Activated CD4-positive, alpha-beta T cell treated with anti-CD3 and anti-CD28 coated beads, Interleukin-2, amount 10 ng/mL, durations not matched to agents 24 days and 14 days (primary cell): ENCODE data around the gene CDK4. TPM values are rescaled to one million over a fixed set of nuclear protein-coding genes. Genes with fewer than 3 reads are reported as not detected.

ENCODE experiments used
- DNase-seq: peaks from one replicate; pipeline ENCODE4 v3.0.0; 2022
- H3K27ac Mint-ChIP-seq: one replicate; pipeline ENCODE4 v1.8.0; 2022; ENCODE audit warnings: mild to moderate bottlenecking, mixed read lengths
- H3K27me3 Mint-ChIP-seq: one replicate; pipeline ENCODE4 v1.8.0; 2022; ENCODE audit warnings: mixed read lengths
- H3K36me3 Mint-ChIP-seq: one replicate; pipeline ENCODE4 v1.8.0; 2022; ENCODE audit warnings: low read depth, mild to moderate bottlenecking, mixed read lengths
- H3K4me1 Mint-ChIP-seq: one replicate; pipeline ENCODE4 v1.8.0; 2021; ENCODE audit warnings: mixed read lengths
- H3K4me3 Mint-ChIP-seq: one replicate; pipeline ENCODE4 v1.8.0; 2022; ENCODE audit warnings: mild to moderate bottlenecking, moderate library complexity, mixed read lengths
- H3K9me3 Mint-ChIP-seq: one replicate; pipeline ENCODE4 v1.8.0; 2021; ENCODE audit warnings: mixed read lengths
- intact Hi-C: fragments of 100-400 bp; cut with micrococcal nuclease; formaldehyde crosslinking; loops from one replicate; pipeline ENCODE4 v1.15.1; 2023
- total RNA-seq: library from RNA; stranded (reverse); gene quantifications from 2 replicates; pipeline ENCODE4 v1.2.3, GENCODE V29; 2022

Gene CDK4
- total RNA-seq, 1 donor from 2014 or later = 248 TPM

- H3K4me3 Mint-ChIP-seq = no peak overlapping the region
- intact Hi-C loops = loop anchor here (5.0 to 10.0 kb wide), 4 partner anchors 85 to 1933 kb away; partner anchors contain the start of genes DNAJC14 and ESYT1
- peaks cover 32% of the 10 kb centered on the region for H3K36me3 Mint-ChIP-seq
These were observed 5.7 kb upstream of the CDK4 start for GRCh38 chr12:57757771-57758170.

DNA sequence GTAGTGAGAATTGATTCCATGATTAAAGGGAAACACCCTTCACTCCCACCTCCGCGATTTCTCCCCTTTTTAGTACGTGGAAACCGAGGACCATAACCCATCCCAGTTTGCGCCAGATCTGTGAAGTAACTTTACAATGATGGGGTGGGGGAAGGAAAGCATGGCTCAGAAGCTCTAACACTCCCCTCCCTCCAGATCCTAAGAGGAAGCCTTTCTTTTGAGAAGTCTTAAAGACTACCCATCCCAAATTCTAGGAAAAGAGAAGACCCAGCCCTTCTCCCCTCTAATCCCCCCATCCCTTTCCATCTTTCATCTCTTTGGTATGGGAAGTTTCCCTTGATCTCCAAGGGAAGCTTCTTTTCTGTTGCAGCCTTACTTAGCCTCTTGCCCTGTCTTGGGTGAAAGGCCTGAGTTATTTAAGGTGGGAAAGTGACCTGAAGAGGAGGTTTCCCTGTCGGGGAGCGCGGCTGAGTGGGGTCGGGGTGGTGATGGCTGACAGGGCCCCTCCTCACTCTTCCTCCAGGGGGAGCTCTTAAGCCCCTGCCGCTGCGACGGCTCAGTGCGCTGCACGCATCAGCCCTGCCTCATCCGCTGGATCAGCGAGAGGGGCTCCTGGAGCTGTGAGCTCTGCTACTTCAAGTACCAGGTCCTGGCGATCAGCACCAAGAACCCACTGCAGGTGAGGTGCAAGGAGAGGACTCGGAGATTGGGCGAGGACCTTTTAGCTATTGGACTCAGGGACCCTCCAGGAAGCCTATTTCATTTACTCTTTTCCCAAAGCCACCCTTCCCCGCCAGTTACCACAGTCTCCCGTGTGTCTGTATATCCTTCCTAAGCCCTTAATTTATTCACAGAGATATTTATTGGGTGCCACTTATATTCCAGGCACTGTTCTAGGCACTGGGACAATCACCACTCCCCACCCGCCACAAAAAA, 4.6 kb upstream of the CDK4 start:
- H3K4me1 Mint-ChIP-seq = peaks cover 46% of the 10 kb centered on the region

More at GRCh38 chr12:57757771-57758170, 5.7 kb upstream of the CDK4 start:
- DNase-seq = no peak
- H3K4me1 Mint-ChIP-seq = peaks cover 38% of the 10 kb centered on the region
- no peaks in the 10 kb centered on the region for H3K27me3 Mint-ChIP-seq
- no peak overlapping the region for H3K27ac Mint-ChIP-seq
- H3K9me3 Mint-ChIP-seq = no peaks in the 10 kb centered on the region

DNA sequence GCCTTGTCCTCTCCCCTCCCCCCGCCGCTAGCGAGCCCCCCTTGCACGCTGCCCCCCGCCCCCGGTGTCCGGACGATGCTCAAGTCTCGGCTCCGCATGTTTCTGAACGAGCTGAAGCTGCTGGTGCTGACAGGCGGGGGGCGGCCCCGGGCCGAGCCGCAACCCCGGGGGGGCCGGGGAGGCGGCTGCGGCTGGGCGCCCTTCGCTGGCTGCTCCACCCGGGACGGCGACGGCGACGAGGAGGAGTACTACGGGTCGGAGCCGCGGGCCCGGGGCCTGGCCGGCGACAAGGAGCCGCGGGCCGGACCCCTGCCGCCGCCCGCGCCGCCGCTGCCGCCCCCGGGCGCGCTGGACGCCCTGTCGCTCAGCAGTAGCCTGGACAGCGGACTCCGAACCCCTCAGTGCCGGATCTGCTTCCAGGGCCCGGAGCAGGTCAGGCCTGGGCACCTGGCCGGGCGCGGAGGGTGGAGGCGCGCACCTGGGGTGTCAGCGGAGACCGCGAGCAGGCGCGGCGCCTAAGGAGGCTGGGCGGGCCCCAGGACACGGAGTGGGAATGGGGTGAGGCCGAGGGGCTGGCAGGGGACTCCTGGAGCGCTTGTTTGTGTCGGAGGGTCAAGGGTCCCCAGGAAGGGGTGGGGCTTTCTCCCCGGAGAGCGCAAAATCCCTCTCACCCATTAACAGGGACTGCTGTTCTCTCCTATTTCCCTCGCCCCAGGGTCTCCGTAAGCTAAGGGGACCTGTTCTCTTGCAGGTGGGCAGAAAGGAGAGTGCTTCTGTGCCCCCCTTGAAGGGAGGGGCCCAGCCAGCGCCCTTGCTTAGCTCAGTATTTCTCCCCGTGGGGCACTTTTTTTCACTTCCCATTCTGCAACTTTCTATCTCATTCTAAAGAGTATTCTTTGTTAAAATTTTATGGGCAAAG, 3.6 kb upstream of the CDK4 start:
- Mint-ChIP-seq H3K36me3 (peaks cover 36% of the 10 kb centered on the region), H3K27ac (peak overlapping the region; percentile 72), H3K27me3 (no peaks in the 10 kb centered on the region), H3K4me3 (peak overlapping the region; percentile 89), H3K4me1 (peaks cover 52% of the 10 kb centered on the region), H3K9me3 (no peaks in the 10 kb centered on the region)
- intact Hi-C loops = loop anchor here (1.0 to 10.0 kb wide), 5 partner anchors 10 to 1931 kb away; partner anchors contain the start of genes DNAJC14 and ESYT1
- DNase-seq = peak; percentile 79

More for the DNA sequence above, 4.6 kb upstream of the CDK4 start:
- intact Hi-C loops = loop anchor here (1.0 to 10.0 kb wide), 5 partner anchors 9 to 1932 kb away; partner anchors contain the start of genes DNAJC14 and ESYT1
- peak overlapping the region; percentile 72 for H3K27ac Mint-ChIP-seq
- H3K27me3 Mint-ChIP-seq = no peaks in the 10 kb centered on the region
- peak; percentile 92 for DNase-seq
- peak overlapping the region; percentile 89 for H3K4me3 Mint-ChIP-seq
- H3K9me3 Mint-ChIP-seq = no peaks in the 10 kb centered on the region
- H3K36me3 Mint-ChIP-seq = peaks cover 32% of the 10 kb centered on the region

DNA sequence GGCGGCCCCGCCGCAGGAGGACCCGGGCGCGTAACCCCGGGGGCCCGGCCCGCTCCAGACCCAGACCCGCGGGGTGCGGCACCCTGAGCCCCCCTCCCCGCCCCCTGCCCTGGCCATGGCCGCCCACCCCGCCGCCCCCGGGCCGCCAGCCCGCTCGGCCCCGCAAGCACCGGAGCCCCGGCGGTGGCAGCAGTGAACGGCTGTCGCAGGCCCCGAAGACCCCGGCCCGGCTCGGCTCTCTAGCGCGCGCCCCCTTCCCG, 3.0 kb upstream of the CDK4 start:
- no peak overlapping the region for H3K4me3 Mint-ChIP-seq

DNA sequence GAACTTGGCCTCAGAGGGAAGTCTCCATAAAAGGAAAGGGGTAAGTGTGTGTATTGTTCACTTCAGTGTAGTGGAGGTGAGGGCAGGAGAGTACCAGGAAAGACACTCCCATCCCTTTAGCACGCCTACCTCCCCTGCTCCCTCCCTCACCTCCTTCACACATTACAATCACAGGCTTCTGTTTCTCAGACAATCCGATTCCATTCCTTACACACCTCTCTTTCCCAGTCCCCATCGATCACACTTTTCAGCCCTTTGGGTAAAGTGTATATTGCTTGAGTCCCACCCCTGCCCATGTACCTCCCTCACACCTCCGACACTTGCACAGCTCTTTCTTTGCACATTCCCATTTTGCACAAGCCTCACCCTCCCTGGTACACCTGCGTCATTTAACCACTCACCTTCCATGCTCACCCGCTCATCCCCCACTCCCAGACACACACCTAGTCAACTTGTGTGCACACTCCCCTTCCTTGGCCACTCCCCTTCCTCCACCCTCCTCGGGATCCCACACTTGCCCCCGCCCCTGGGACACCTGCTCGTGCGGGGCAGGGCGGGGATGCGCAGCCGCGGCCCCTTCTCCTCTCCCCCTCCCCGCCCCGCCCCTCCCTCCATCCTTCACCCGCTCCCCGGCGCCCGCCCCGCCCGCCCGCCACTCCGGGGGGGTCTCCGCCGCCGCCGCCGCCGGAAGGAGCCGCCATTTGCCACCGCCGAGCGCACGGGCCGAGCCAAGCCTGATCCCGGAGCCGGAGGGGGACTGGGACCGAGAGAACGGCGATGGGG, 2.5 kb upstream of the CDK4 start, which contains the start of gene MARCHF9:
MARCHF9 (plus strand) TSS at position 693 of the 783 bp plus-strand sequence. CDS start 426 bp downstream, outside the sequence.
- H3K4me1 Mint-ChIP-seq = peaks cover 56% of the 10 kb centered on the region
- H3K36me3 Mint-ChIP-seq = peaks cover 39% of the 10 kb centered on the region
- no peaks in the 10 kb centered on the region for H3K27me3 Mint-ChIP-seq
- H3K4me3 Mint-ChIP-seq = peak within 1 kb of the TSS; percentile 89
- peak within 1 kb of the TSS; percentile 79 for H3K27ac Mint-ChIP-seq
- DNase-seq = peak; percentile 96
- H3K9me3 Mint-ChIP-seq = no peaks in the 10 kb centered on the region
- intact Hi-C loops = loop anchor here (5.0 to 10.0 kb wide), 4 partner anchors 88 to 1930 kb away; partner anchors contain the start of genes DNAJC14 and ESYT1

More for the DNA sequence above, 3.0 kb upstream of the CDK4 start:
- Mint-ChIP-seq H3K27me3 (no peaks in the 10 kb centered on the region), H3K9me3 (no peaks in the 10 kb centered on the region), H3K36me3 (peaks cover 41% of the 10 kb centered on the region), H3K27ac (no peak overlapping the region), H3K4me1 (peaks cover 57% of the 10 kb centered on the region)
- DNase-seq = no peak
- intact Hi-C loops = loop anchor here (5.0 to 10.0 kb wide), 4 partner anchors 87 to 1930 kb away; partner anchors contain the start of genes DNAJC14 and ESYT1

DNA sequence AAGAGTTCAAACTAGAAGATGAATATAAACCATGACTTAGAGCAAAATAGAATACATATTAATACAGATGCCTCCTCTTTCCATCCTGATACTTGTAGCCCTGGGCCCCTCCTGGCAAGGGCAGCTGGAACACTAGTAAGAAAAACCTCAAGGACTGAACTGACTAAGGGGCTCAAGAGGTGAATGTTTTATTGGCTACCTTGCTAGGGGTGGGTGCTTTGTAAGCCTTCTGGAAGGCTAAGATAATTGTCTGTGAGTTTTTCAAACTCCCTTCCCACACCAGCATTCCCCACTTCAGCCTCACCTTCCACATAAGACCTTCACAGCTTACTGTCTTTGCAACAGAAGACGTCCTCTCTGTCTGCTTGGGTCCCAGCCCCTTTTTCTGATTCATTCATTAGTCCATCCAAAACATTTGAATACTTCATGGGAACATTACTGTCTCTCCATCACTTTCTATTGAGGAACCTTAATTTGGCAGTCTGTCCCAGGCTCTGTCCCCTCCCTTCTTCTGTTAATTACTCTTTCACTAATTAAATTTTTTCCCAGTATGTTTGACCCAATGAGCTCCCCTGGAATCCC, 1.7 kb upstream of the CDK4 start:
- intact Hi-C loops = loop anchor here (10.0 kb wide), 2 partner anchors 1629 to 1929 kb away; partner anchors contain the start of genes DNAJC14 and ESYT1
- Mint-ChIP-seq H3K27me3 (no peaks in the 10 kb centered on the region), H3K4me1 (peaks cover 52% of the 10 kb centered on the region), H3K27ac (peak overlapping the region; percentile 79), H3K4me3 (peak overlapping the region; percentile 96), H3K9me3 (no peaks in the 10 kb centered on the region), H3K36me3 (peaks cover 40% of the 10 kb centered on the region)
- no peak for DNase-seq

- Mint-ChIP-seq H3K36me3 (peaks cover 42% of the 10 kb centered on the region), H3K4me3 (peak overlapping the region; percentile 96)
- intact Hi-C loops = loop anchor here (1.0 to 10.0 kb wide), 5 partner anchors 8 to 1928 kb away; partner anchors contain the start of genes DDIT3, DNAJC14, EEF1AKMT3 and ESYT1
These were observed 524 bp upstream of the CDK4 start for GRCh38 chr12:57752668-57753000.

GRCh38 chr12:57751432-57751787, 700 bp downstream of the CDK4 start:
- peaks cover 46% of the 10 kb centered on the region for H3K36me3 Mint-ChIP-seq
- H3K9me3 Mint-ChIP-seq = no peaks in the 10 kb centered on the region
- H3K27me3 Mint-ChIP-seq = no peaks in the 10 kb centered on the region
- peak overlapping the region; percentile 96 for H3K4me3 Mint-ChIP-seq
- H3K4me1 Mint-ChIP-seq = peaks cover 53% of the 10 kb centered on the region
- DNase-seq = no peak
- intact Hi-C loops = loop anchor here (10.0 kb wide), 2 partner anchors 1627 to 1927 kb away; partner anchors contain the start of genes DNAJC14 and ESYT1
- H3K27ac Mint-ChIP-seq = peak overlapping the region; percentile 97

More at GRCh38 chr12:57752668-57753000, 524 bp upstream of the CDK4 start:
- peak overlapping the region; percentile 97 for H3K27ac Mint-ChIP-seq
- H3K4me1 Mint-ChIP-seq = peaks cover 52% of the 10 kb centered on the region
- DNase-seq = no peak
- H3K9me3 Mint-ChIP-seq = no peaks in the 10 kb centered on the region
- H3K27me3 Mint-ChIP-seq = no peaks in the 10 kb centered on the region

GRCh38 chr12:57750561-57751431, 1.3 kb downstream of the CDK4 start:
- Mint-ChIP-seq H3K4me3 (peak overlapping the region; percentile 96), H3K36me3 (peaks cover 52% of the 10 kb centered on the region), H3K9me3 (no peaks in the 10 kb centered on the region), H3K27me3 (no peaks in the 10 kb centered on the region), H3K4me1 (peaks cover 54% of the 10 kb centered on the region), H3K27ac (peak overlapping the region; percentile 97)
- peak; percentile 63 for DNase-seq
- intact Hi-C loops = loop anchor here (10.0 kb wide), 2 partner anchors 1626 to 1926 kb away; partner anchors contain the start of genes DNAJC14 and ESYT1

GRCh38 chr12:57749061-57749460, 3.0 kb downstream of the CDK4 start:
- intact Hi-C loops = loop anchor here (10.0 kb wide), 1 partner anchor 684 kb away; no protein-coding TSS in a partner anchor
- H3K9me3 Mint-ChIP-seq = no peaks in the 10 kb centered on the region
- peaks cover 60% of the 10 kb centered on the region for H3K4me1 Mint-ChIP-seq
- H3K27ac Mint-ChIP-seq = no peak overlapping the region
- peaks cover 60% of the 10 kb centered on the region for H3K36me3 Mint-ChIP-seq
- no peaks in the 10 kb centered on the region for H3K27me3 Mint-ChIP-seq
- no peak for DNase-seq
- no peak overlapping the region for H3K4me3 Mint-ChIP-seq

GRCh38 chr12:57746025-57746424, 6.1 kb downstream of the CDK4 start:
- Mint-ChIP-seq H3K36me3 (peaks cover 47% of the 10 kb centered on the region), H3K4me3 (peak overlapping the region; percentile 94), H3K9me3 (no peaks in the 10 kb centered on the region), H3K27ac (peak overlapping the region; percentile 90), H3K4me1 (peaks cover 46% of the 10 kb centered on the region), H3K27me3 (no peaks in the 10 kb centered on the region)
- intact Hi-C loops = loop anchor here (10.0 kb wide), 1 partner anchor 681 kb away; no protein-coding TSS in a partner anchor
- DNase-seq = no peak
